Gastroesophageal sphincter (tissue), 3 donors: ENCODE measurements around the gene ATG14.

Source experiments
- EP300 ChIP-seq: sonication (generic); formaldehyde crosslinking; IDR thresholded peaks from one replicate; pipeline ENCODE4 v1.6.1; 2017; ENCODE audit warnings: antibody characterized with exemption, mild to moderate bottlenecking
- POLR2A ChIP-seq, 2 donors: fragments of 450-650 bp; IDR thresholded peaks; one replicate each; pipeline ENCODE4 v1.6.1; 2017; ENCODE audit warnings: antibody characterized with exemption in 2 of 2, mild to moderate bottlenecking in 2 of 2, moderate library complexity in 1 of 2
- POLR2AphosphoS5 ChIP-seq: sonication (generic); formaldehyde crosslinking; IDR thresholded peaks from one replicate; pipeline ENCODE4 v1.6.1; 2017; ENCODE audit warnings: antibody characterized with exemption
- TF ChIP-seq, protein P1 (sequence below), 4 experiments: fragments of 200-600 bp in 2 of 4; fragments of 450-650 bp in 2 of 4; sonication (generic) in 1 of 4; IDR thresholded peaks; one replicate each; pipeline ENCODE4 v1.5.1; 2017 to 2019; ENCODE audit warnings: antibody characterized with exemption in 4 of 4, mild to moderate bottlenecking in 2 of 4, moderate library complexity in 2 of 4

DNA sequence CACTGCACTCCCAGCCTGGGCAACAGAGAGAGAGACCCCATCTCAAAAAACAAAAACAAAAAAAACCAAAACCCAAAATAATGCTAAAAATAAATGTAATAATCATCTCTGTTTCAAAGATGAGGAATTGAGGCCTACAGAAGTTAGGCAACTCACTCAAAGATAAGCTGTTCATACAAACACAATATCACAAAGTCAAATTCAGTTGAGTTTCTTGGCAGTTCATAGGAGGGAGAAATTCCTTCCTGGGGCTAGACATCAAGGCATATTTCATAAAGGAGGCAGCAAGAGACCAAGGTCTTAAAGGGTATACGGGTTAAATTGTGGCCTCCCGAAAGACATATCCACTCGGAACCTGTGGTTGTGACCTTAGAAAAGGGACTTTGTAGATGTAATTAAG lies 37.5 kb upstream of the ATG14 start:
- TF ChIP-seq, protein P1, sequence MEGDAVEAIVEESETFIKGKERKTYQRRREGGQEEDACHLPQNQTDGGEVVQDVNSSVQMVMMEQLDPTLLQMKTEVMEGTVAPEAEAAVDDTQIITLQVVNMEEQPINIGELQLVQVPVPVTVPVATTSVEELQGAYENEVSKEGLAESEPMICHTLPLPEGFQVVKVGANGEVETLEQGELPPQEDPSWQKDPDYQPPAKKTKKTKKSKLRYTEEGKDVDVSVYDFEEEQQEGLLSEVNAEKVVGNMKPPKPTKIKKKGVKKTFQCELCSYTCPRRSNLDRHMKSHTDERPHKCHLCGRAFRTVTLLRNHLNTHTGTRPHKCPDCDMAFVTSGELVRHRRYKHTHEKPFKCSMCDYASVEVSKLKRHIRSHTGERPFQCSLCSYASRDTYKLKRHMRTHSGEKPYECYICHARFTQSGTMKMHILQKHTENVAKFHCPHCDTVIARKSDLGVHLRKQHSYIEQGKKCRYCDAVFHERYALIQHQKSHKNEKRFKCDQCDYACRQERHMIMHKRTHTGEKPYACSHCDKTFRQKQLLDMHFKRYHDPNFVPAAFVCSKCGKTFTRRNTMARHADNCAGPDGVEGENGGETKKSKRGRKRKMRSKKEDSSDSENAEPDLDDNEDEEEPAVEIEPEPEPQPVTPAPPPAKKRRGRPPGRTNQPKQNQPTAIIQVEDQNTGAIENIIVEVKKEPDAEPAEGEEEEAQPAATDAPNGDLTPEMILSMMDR (IDR thresholded peaks at IDR 0.05) = no peak
- TF ChIP-seq EP300 = no peak
- TF ChIP-seq POLR2A (IDR thresholded peaks at IDR 0.05) = no peak
- no peak for TF ChIP-seq POLR2AphosphoS5
